Activated CD4-positive, alpha-beta T cell treated with anti-CD3 and anti-CD28 coated beads, Interleukin-2, amount 10 ng/mL, durations not matched to agents 24 days and 14 days (primary cell): ENCODE measurements around the gene PPM1N. TPM values are rescaled to one million over a fixed set of nuclear protein-coding genes. Genes with fewer than 3 reads are reported as not detected.
A peak's percentile ranks its signal among the peaks of the same experiment; 100 is the strongest.

Experiments
- DNase-seq: peaks from one replicate; pipeline ENCODE4 v3.0.0; 2022
- H3K27ac Mint-ChIP-seq: one replicate; pipeline ENCODE4 v1.8.0; 2022; ENCODE audit warnings: mild to moderate bottlenecking, mixed read lengths
- H3K27me3 Mint-ChIP-seq: one replicate; pipeline ENCODE4 v1.8.0; 2022; ENCODE audit warnings: mixed read lengths
- H3K36me3 Mint-ChIP-seq: one replicate; pipeline ENCODE4 v1.8.0; 2022; ENCODE audit warnings: low read depth, mild to moderate bottlenecking, mixed read lengths
- H3K4me1 Mint-ChIP-seq: one replicate; pipeline ENCODE4 v1.8.0; 2021; ENCODE audit warnings: mixed read lengths
- H3K4me3 Mint-ChIP-seq: one replicate; pipeline ENCODE4 v1.8.0; 2022; ENCODE audit warnings: mild to moderate bottlenecking, moderate library complexity, mixed read lengths
- H3K9me3 Mint-ChIP-seq: one replicate; pipeline ENCODE4 v1.8.0; 2021; ENCODE audit warnings: mixed read lengths
- intact Hi-C: fragments of 100-400 bp; cut with micrococcal nuclease; formaldehyde crosslinking; loops from one replicate; pipeline ENCODE4 v1.15.1; 2023
- total RNA-seq: library from RNA; stranded (reverse); gene quantifications from 2 replicates; pipeline ENCODE4 v1.2.3, GENCODE V29; 2022

Gene PPM1N
- total RNA-seq, 1 donor from 2014 or later, result 1.9 TPM

GRCh38 chr19:45473682-45474605, 24.3 kb upstream of the PPM1N start:
- intact Hi-C loops, result no loop called here
- H3K27ac Mint-ChIP-seq, result no peak overlapping the region
- H3K4me1 Mint-ChIP-seq, result peaks cover 42% of the 10 kb centered on the region
- no peak overlapping the region for H3K4me3 Mint-ChIP-seq
- H3K9me3 Mint-ChIP-seq, result no peaks in the 10 kb centered on the region
- peaks cover 55% of the 10 kb centered on the region for H3K27me3 Mint-ChIP-seq
- H3K36me3 Mint-ChIP-seq, result peaks cover 30% of the 10 kb centered on the region
- DNase-seq, result peak; percentile 82

DNA sequence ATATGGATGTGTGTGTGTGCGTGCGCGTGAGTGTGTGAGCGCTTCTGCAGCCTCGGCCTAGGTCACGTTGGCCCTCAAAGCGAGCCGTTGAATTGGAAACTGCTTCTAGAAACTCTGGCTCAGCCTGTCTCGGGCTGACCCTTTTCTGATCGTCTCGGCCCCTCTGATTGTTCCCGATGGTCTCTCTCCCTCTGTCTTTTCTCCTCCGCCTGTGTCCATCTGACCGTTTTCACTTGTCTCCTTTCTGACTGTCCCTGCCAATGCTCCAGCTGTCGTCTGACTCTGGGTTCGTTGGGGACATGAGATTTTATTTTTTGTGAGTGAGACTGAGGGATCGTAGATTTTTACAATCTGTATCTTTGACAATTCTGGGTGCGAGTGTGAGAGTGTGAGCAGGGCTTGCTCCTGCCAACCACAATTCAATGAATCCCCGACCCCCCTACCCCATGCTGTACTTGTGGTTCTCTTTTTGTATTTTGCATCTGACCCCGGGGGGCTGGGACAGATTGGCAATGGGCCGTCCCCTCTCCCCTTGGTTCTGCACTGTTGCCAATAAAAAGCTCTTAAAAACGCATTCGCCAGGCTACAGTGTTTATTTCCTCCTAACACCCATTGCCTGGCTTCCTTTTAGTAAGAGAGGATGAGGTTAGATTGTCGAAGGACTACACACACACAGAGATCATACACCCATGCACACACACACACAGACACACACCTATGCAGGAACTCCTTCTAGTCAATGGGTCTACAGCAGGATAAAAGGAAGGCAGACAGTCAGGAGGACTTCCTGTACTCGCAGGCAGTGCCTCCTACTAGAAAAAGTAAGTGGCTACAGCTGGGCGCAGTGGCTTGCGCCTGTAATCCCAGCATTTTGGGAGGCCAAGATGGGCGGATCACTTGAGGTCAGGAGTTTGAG, 23.4 kb upstream of the PPM1N start:
- Mint-ChIP-seq H3K27ac (no peak overlapping the region), H3K9me3 (no peaks in the 10 kb centered on the region), H3K4me3 (no peak overlapping the region), H3K4me1 (peaks cover 43% of the 10 kb centered on the region), H3K36me3 (peaks cover 30% of the 10 kb centered on the region), H3K27me3 (peaks cover 55% of the 10 kb centered on the region)
- peak; percentile 73 for DNase-seq
- intact Hi-C loops, result no loop called here

GRCh38 chr19:45475537-45476291, 22.5 kb upstream of the PPM1N start:
- intact Hi-C loops, result no loop called here
- Mint-ChIP-seq H3K27ac (no peak overlapping the region), H3K4me1 (peaks cover 38% of the 10 kb centered on the region), H3K36me3 (peaks cover 29% of the 10 kb centered on the region), H3K9me3 (no peaks in the 10 kb centered on the region), H3K4me3 (no peak overlapping the region), H3K27me3 (peaks cover 53% of the 10 kb centered on the region)
- DNase-seq, result peak; percentile 73

GRCh38 chr19:45476304-45476703, 21.9 kb upstream of the PPM1N start:
- peak; percentile 71 for DNase-seq
- no peaks in the 10 kb centered on the region for H3K9me3 Mint-ChIP-seq
- intact Hi-C loops, result no loop called here
- peak overlapping the region; percentile 39 for H3K27ac Mint-ChIP-seq
- H3K4me1 Mint-ChIP-seq, result peaks cover 36% of the 10 kb centered on the region
- H3K27me3 Mint-ChIP-seq, result peaks cover 51% of the 10 kb centered on the region
- peaks cover 27% of the 10 kb centered on the region for H3K36me3 Mint-ChIP-seq
- H3K4me3 Mint-ChIP-seq, result peak overlapping the region; percentile 40

GRCh38 chr19:45477186-45477585, 21.1 kb upstream of the PPM1N start:
- intact Hi-C loops, result no loop called here
- H3K4me1 Mint-ChIP-seq, result peaks cover 33% of the 10 kb centered on the region
- H3K27ac Mint-ChIP-seq, result peak overlapping the region; percentile 45
- peaks cover 45% of the 10 kb centered on the region for H3K27me3 Mint-ChIP-seq
- peaks cover 18% of the 10 kb centered on the region for H3K36me3 Mint-ChIP-seq
- H3K4me3 Mint-ChIP-seq, result peak overlapping the region; percentile 68
- DNase-seq, result no peak
- H3K9me3 Mint-ChIP-seq, result no peaks in the 10 kb centered on the region

DNA sequence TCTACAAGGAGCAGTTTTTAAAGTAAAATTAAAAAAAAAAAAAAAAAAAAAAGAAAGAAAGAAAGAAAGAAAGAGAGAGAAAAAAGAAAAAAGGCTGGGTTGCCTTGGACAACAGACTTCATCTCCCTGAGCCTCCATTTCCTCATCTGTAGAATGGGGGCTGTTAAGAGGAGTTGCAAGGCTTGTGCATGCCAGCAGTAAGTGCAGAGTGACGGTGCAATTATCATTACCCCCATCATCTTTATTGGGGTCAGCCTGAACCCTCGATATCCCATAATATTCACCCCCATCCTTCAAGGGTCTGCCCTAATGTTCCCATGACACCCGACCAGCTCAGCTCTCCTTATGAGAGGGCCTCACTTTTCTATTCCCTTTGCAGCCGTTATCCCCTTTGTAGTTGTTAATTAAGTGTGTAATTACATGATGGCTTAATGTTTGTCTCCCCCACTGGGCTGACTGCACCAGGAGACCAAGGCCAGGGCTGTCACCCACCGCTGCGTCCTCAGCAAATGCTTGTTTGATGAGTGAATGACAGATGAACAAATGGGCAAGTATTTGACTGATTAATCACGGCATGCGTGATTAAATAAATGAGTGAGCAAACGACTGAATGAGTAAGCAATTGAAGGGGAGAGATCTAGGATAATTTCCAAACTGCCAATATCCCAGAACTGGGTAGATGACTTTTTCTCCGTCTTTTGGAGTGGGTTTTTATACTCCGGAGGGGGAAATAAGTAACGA, 20.4 kb upstream of the PPM1N start:
- Mint-ChIP-seq H3K27me3 (peaks cover 38% of the 10 kb centered on the region), H3K36me3 (peaks cover 12% of the 10 kb centered on the region), H3K9me3 (no peaks in the 10 kb centered on the region), H3K27ac (peak overlapping the region; percentile 91), H3K4me1 (peaks cover 30% of the 10 kb centered on the region), H3K4me3 (peak overlapping the region; percentile 68)
- intact Hi-C loops, result loop anchor here (1.0 to 2.0 kb wide), 6 partner anchors 9 to 165 kb away; partner anchors contain the start of genes POLR1G and VASP
- DNase-seq, result peak; percentile 76

GRCh38 chr19:45478454-45479238, 19.6 kb upstream of the PPM1N start:
- no peaks in the 10 kb centered on the region for H3K9me3 Mint-ChIP-seq
- peak; percentile 97 for DNase-seq
- peak overlapping the region; percentile 91 for H3K27ac Mint-ChIP-seq
- intact Hi-C loops, result loop anchor here (1.0 to 2.0 kb wide), 7 partner anchors 9 to 165 kb away; partner anchors contain the start of genes POLR1G and VASP
- peaks cover 6% of the 10 kb centered on the region for H3K36me3 Mint-ChIP-seq
- H3K27me3 Mint-ChIP-seq, result peaks cover 32% of the 10 kb centered on the region
- peaks cover 29% of the 10 kb centered on the region for H3K4me1 Mint-ChIP-seq
- H3K4me3 Mint-ChIP-seq, result peak overlapping the region; percentile 68

DNA sequence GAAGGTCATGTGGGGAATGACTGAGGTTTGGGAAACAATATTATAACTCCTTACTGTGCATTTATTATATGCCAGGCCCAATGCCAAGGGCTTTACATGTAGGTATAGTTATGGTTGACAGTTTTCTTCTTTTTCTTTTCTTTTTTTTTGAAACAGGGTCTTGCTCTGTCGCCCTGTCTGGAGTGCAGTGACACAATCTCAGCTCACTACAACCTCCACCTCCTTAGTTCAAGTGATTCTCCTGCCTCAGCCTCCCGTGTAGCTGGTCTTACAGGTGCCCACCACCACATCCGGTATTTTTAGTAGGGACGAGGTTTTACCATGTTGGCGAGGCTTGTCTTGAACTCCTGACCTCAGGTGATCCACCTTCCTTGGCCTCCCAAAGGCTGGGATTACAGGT, 15.2 kb upstream of the PPM1N start:
- Mint-ChIP-seq H3K9me3 (no peaks in the 10 kb centered on the region), H3K27me3 (peaks cover 5% of the 10 kb centered on the region), H3K4me1 (peaks cover 25% of the 10 kb centered on the region), H3K4me3 (no peak overlapping the region), H3K36me3 (no peaks in the 10 kb centered on the region), H3K27ac (no peak overlapping the region)
- no peak for DNase-seq
- intact Hi-C loops, result no loop called here

GRCh38 chr19:45484273-45484945, 13.8 kb upstream of the PPM1N start:
- peaks cover 17% of the 10 kb centered on the region for H3K4me1 Mint-ChIP-seq
- H3K27me3 Mint-ChIP-seq, result peaks cover 5% of the 10 kb centered on the region
- DNase-seq, result no peak
- intact Hi-C loops, result no loop called here
- peak overlapping the region; percentile 4 for H3K4me3 Mint-ChIP-seq
- no peak overlapping the region for H3K27ac Mint-ChIP-seq
- H3K9me3 Mint-ChIP-seq, result no peaks in the 10 kb centered on the region
- no peaks in the 10 kb centered on the region for H3K36me3 Mint-ChIP-seq

DNA sequence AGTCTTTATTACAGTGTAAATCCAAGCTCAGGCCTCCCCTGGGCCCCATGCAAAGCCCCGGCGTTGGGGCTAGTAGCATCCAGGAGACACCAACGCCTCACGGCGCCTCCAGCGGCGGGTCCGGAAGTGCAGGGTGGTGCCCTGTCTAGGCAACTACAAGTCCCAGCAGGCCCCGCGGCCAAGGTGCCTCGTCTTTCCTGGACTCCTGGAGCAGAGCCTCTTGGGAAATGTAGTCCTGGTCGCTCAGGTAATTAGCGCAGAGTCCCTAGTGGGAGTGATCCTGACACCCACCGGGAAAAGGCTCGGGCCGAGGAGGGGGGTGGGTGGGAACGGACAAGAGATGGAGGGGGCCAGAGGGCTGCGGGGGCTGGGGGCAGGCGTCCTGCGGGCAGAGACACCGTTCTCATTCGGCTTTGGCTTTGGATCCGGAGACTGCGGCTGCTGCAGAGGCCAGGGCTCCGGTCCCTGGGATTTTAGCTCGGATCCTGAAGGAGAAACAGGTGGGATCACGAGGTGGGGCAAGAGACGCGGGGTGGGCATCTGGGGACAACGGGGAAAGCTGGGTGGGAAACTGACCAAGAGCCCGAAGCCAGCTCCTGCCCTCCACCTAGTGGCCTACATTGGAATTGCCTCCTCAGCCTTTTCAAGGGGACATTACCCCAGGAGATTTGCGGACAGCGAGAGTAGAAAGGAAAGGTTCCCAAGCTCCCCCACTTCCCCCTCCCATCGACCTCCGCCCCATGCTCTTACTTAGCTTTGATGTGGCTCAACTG, 12.8 kb upstream of the PPM1N start:
- peaks cover 14% of the 10 kb centered on the region for H3K4me1 Mint-ChIP-seq
- intact Hi-C loops, result no loop called here
- no peaks in the 10 kb centered on the region for H3K36me3 Mint-ChIP-seq
- DNase-seq, result peak; percentile 99
- H3K4me3 Mint-ChIP-seq, result peak overlapping the region; percentile 94
- H3K9me3 Mint-ChIP-seq, result no peaks in the 10 kb centered on the region
- H3K27me3 Mint-ChIP-seq, result peaks cover 5% of the 10 kb centered on the region
- peak overlapping the region; percentile 78 for H3K27ac Mint-ChIP-seq

- no peaks in the 10 kb centered on the region for H3K36me3 Mint-ChIP-seq
- no peak overlapping the region for H3K27ac Mint-ChIP-seq
- no peaks in the 10 kb centered on the region for H3K9me3 Mint-ChIP-seq
- H3K27me3 Mint-ChIP-seq, result peaks cover 5% of the 10 kb centered on the region
- peaks cover 22% of the 10 kb centered on the region for H3K4me1 Mint-ChIP-seq
- no peak for DNase-seq
- H3K4me3 Mint-ChIP-seq, result no peak overlapping the region
- intact Hi-C loops, result no loop called here
These were observed 9.5 kb upstream of the PPM1N start for GRCh38 chr19:45488708-45489107.
